GM19452 (cell line): ENCODE data around the gene KDELR1.
"Not testable (repeated sequence)": the region's sequence is repeated elsewhere in the genome, so short reads cannot be mapped to it uniquely, and the experiment has no call there.

Experiments
- ATAC-seq: cut with Tn5 transposase; IDR thresholded peaks from one replicate; pipeline ENCODE4 v1.9.1; 2021; ENCODE audit not compliant: unreplicated experiment

The KDELR1 gene

DNA sequence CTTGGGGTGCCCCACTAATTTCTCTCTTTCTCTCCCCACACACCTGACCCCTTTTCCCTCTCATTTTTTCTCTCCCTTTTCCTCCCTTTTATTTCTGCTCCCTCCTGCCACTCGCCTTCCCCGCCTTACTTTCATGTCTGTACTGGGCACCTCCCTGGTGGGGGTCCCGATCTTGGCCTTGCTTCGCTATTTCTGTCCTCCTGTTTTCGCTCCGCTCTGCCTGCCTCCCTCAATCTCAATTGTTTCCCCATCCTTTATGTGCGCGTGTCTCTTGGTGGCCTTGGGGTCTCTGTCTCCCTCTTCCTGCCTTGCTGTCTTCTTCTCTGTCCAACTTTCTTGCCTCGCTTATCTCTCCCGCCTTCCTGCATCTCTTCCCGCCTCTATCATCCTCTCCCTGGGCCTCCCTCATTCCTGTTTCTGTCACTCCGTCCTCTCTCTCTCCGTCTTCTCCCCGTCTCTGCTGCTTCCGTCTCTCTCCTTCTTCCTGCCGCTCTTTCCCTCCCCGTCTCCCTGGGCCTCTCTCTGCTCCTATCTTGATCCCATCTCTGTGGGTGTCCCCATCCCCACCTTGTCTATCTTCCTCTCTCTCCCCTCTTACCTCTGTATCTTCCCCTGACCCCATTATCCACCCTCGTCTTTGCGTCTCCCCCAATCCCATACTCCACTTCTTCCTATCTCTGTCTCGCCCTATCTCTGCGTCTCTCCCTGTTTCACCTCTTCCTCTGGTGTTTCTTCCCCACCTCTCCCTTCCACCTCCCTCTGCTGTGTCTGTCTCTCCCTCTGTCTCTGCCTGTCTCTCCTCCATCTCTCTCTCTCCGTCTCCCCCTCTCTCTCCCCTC is 6.1 kb upstream of the KDELR1 start:
- ATAC-seq: no peak

DNA sequence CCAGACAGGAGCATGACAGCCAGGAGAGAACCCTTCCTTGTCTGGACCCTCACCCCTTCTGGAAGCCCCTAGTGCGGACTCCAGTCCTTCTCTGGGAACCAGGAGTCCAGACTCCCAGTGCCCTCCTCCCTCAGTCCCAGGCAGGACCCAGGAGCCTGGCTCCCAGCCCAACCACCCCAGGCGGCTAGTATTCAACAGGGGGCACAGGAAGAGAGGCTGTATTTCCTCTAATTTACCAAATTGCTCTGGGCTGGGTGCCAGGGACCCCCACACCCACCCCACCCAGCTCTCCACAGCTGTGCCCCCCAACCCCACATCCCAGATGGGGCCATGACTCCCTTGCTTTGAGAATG is 5.4 kb upstream of the KDELR1 start:
- no peak for ATAC-seq

DNA sequence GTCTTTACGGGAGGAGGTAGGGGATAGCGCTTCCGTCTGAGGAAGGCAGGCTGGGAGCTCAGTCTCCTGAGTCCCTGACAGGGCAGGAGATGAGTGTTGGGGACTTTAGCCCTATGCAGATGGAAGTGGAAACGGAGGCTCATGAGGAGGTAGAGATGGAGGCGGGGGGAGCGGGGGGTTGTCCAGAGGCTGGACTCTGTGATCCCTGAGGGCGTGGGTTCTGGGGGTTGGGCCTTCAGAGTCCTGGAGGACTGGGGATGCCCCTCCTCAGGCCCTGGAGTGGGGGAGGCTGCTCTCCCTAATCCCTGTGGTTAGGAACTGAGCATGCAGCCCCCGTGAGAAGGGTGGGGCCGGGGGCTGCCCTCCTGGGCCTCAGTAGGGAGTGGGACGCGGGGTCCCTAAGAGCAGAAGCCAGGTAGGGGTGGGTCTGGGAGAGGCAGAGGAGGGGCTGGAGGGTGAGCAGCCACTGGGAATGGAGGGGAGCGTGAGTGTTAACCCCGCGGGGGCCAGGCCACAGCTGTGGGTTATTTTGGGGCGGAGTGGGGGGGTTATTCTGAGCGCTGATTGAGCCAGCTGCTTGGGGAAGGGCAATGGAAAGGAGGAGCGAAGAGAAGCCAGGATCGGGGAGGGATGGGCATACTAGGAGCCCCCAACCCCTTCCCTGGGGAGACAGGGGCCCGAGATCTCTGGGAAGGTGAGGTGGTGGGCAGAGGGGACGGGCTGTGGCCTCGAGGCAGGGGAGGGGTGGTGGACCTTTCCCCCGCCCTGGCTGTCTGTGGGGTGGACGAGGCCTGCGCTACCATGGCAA is 4.9 kb upstream of the KDELR1 start:
- ATAC-seq: no peak

DNA sequence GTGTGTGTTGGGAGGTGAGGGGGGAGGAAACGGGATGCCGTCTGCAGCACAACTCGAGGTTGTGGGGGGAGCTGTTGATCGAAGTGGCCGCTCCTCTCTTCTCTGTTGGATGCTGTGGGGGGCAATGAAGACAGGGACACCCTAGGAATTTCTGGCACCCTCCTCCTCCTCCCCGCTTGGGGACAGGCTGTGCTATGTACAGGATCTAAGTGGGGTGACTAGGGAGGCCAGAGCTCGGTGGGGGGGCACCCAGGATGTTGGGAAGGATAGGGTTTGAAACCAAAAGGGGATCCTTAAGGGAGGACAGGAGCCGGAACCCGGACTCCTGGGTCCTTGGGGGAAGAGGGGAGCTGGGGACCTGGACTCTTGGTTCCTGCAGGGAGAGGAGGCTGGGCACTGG is 4.1 kb upstream of the KDELR1 start:
- ATAC-seq: no peak

DNA sequence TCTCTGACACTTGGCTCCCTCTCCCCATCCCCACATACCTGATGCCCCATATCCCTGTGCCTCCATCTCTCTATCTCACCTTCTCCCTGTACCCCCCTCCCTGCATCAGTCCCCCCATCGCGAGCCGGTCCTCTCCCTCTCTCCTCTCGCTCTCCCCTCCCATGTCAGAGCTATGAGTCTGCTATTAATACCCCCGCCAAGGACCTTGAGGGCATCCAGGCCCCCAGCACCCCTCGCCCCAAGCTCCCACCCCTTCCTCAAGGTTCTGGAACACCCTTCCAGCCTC is 3.8 kb upstream of the KDELR1 start:
- ATAC-seq: no peak

DNA sequence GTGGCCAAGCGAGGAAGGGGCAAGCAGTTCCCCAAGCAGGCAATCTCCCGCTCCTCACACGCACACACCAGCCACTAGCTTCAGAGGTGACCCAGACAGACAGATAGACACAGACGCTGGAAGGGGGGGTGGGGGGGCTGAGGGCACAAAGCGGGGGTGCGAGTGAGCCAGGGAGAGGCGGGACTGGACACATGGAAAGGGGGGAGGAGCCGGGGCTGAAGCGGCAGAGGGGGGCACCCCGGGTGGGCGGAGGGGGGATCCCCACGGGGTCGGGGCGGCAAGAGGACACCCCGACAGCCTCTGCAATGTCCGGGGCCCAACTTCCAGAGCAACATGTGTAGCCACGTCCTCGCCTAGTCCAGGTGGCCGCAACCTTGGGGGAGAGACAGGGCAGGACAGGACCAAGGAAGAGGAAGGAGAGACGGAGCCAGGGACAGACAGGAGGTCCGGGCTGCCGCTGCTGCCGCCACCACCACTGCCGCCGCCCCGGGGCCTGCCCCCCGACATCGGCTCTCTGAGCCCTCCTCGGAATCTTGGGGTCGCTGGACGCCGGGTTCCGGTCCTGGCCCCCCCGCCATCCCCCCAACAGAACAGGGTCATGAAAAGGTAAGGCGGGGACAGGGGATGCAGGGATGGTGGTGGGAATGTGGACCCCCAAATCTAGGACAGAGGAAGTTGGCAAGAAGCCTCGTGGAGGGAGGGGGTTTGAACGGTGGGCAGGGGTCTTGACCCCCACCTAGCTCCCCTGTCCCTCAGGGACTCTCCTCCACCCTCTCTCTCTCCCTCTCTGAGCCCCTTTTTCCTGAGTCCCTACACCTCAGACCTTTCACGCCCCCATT is 3.2 kb upstream of the KDELR1 start:
- ATAC-seq: no peak

DNA sequence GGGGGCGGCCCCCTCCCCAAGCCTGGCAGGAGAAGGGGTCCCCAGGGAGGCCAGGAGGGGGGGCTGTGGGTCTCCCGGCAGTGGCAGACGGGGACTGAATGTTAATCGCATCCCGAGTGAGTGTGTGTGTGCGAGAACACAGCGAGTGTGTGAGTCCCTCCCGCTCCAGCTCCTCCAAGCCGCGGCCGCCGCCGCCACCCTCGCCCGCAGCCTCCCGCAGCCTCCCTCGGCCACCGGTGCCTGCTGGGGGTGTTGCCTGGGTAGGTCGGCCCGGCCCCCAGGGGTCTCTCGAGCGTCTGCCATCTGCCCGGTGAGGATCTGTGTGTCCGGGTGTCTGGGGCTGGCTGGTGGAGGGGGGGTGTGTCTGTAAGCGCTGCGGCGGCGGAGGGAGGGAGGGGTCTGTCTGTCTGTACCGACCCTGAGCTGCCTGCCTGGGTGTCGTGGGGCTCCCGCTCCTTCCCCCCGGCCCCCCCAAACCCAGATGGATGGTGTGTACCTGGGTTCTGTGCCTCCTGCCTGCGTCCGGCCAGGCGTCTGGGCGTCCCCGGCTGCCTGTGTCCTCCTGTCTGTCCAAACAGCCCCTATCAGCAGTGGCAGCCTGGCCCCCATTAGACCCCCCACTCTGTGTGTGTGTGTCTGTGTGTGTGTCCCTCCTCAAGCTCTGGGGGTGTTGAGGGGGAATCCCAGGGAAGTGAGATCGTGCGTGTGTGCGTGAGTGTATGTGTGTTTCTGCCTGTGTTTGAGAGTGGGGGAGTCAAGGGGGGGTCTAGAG is 2.4 kb upstream of the KDELR1 start, which contains the start of gene GRIN2D:
Gene GRIN2D (plus strand): TSS at position 110 of the 772 bp plus-strand sequence. CDS start 4,725 bp downstream, outside the sequence.
- no peak for ATAC-seq

DNA sequence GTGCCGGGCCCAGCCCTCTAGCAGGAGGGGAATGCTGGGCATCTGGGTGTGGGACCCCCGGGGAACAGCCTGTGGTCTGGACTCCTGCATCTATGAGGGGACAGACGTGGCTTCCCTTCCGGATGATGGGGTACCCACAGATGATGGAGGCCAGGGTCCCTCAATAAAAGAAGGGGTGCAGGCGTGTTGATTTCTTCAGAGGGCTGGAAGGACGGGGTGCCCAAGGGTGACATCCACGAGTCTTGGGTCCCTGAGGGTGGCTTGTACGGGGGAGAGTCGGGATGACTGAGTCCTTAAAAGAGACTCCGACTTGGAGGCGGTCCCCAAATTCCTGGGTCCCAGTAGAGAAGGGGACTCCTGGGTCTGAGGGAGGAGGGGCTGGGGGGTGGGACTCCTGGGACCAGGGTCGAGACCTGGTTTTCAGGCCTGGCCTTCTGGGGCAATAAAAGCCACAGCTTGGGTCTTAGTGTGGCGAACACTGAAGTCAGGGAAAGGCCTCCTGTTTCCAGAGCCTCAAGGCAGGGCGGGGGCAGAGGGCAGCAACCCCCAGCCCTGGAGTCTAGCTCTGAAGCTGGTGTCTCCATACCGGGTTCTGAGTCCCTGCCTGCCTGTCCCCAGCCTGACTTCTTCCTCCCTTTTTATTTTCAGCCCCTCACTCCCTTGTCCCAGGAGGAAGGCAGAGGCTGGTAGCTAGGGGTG is 1.7 kb upstream of the KDELR1 start:
- ATAC-seq: no peak

DNA sequence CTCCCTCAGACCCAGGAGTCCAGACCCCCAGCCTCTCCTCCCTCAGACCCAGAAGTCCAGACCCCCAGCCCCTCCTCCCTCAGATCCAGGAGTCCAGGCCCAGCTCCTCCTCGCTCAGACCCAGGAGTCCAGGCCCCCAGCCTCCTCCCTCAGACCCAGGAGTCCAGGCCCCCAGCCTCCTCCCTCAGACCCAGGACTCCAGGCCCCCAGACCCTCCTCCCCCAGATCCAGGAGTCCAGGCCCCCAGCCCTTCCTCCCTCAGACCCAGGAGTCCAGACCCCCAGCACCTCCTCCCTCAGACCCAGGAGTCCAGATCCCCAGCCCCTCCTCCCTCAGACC is 624 bp upstream of the KDELR1 start:
- not testable (repeated sequence) for ATAC-seq

DNA sequence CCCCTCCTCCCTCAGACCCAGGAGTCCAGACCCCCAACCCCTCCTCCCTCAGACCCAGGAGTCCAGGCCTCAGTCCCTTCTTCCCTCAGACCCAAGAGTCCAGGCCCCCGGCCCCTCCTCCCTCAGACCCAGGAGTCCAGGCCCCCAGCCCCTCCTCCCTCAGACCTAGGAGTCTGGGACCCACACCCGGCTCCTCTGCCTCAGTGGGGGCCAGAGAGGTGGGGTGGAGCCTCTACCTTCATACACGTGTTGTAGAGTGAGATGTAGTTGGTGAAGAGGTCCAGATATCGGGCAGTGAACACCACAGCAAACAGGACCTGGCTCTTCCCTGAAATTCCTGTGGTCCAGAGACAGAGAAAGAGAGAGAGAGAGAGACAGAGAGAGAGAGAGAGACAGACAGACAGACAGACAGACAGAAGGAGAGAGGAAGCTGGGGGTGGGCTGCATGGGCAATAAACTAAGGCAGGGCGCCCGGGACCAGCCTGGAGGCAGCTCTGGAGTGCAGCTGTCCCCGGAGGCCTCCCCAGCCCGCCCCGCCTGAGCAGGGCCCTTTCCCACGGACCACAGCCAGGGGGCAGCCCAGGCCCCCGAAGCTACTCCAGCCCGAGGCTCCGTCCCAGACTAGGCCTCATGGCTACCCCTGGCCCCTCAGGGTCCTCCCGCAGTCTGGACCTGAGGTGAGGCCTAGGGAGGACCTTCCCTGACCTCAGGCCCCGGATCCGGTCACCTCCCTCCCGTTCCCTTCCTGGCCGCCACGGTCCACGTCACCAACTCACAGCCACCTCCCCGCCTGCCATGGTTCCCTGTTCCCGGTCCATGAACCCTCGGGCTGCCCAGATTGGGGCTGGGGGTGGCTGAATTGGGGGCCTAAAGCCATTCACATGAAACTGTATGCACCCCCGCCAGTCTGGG is 907 bp downstream of the KDELR1 start:
- ATAC-seq: no peak

DNA sequence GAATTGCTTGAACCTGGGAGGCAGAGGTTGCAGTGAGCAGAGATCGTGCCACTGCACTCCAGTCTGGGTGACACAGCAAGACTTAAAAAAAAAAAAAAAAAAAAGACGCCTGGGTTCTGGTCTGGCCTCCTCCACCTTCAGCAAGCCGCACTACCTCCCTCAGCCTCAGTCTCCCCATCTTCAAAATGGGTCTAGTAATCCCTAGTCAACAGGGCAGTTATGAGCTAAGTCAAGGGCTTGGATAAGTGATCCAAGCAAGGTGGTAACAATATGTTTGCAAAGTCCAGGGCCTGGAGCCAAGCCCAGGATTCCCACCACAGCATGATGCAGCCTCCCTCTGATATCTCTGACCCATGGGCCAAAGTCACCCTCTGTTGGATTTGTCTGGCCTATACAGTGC is 4.4 kb downstream of the KDELR1 start:
- ATAC-seq: no peak

DNA sequence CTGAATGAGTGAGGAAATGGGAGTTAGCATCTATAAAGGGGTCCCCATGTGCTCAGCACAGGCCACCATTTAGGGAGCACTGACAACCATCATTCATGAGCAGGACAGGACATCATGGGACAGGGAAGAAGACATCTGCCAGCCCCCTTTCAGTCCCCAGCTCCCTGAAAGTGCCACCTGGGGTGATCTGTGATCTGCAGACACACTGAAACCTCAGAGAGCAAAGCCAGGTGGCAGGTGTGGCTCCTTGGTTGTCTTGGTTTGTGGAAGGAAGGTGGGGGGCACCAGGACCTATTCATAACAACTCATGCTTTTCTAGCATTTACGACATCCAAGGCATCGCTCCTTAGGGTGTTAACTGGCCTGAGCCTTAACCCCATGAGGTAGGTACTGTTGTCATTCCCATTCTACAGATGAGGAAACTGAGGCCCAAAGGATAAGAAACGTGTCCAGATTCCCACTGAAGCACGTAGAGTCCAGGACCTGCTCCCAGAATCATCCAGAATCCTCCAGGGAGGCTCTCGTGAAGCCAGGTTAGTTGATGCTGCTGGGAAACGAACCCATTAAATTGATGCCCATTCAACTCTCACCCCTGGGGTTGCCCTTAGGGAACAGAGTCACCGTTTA is 5.8 kb downstream of the KDELR1 start:
- ATAC-seq: no peak

DNA sequence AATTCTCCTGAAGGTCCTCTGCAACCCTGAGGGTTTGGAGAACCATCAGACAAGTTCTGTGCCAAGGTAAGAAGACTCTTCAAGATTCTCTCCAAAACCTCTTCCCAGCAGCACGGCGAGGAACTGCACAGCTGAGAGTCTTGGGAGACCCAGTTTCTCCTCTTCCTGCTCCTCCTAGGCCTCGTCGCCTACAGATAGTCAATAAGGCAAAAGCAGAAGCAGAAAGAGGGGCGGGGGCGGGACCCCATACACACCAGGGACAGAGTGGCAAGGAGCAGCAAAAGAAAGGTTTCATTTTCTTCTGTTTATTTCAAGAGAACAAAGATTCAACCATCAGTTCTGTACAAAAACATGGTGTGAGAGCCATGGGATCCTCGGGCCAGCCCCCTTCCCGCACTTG is 9.1 kb downstream of the KDELR1 start:
- ATAC-seq: no peak

DNA sequence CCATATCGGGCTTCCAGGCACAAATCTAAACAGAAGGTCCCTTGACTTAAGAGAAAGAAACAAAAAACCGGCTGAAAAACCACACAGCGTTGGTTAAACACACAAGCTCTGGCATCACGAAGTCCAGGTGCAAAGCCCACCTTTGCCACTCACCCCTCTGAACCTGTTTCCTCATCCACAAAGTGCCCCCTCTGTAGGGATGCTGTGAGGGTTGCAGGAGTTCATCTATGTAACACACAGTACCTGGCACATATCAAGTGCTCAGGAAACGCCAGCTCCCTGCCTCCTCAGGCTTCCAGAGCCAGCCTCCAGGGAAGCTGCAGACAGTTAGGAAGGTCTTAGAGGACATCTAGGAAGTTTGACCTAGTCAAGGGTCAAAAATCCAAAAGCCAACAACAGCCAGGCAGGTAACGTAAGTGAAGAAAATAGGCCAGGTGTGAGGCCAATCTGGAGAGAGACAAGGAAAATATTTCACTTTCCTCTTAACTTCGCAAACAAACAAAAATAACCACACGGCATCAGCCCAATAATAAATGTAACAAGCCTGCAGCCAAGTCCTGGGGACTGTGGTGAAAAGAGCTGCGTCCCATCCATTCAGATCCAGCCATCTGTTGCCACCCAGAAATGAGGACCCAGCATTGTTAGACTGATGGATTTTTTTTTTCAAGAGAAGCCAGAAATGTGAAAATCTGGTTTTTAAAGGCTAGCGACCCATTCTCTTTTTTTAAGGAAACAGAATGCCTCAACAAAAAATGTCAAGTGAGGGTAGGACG is 10.0 kb downstream of the KDELR1 start:
- ATAC-seq: no peak

DNA sequence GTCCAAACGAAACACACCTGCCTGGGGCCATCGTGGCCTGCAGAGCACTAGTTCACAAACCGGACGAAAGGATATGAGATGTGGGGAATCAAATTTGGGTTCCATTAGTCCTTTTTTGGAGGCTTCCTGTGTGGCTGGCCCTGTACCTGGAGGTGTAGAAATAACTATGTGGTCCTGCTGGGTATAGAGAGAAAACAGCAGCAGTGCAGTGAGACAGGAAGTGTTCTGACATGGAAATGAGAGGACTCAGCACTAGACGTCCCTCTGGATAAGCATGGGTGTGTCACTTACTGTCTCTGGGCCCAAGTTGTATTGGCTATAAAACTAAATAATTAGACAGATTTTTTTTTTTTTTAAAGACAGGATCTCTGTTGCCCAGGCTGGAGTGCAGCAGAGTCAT is 12.3 kb downstream of the KDELR1 start:
- ATAC-seq: no peak

DNA sequence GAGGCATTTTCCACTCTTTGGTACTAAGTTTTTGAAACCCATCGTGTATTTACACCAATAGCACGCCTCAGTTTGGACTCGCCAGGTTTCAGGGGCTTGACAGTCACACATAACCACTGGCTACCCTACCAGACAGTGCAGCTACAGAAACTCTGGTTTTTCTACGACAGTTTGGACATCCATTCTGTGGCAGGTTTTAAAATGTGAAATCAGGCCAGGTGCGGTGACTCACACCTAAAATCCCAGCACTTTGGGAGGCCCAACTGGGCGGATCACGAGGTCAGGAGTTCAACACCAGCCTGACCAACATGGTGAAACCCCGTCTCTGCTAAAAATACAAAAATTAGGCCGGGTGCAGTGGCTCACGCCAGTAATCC is 13.2 kb downstream of the KDELR1 start:
- ATAC-seq: no peak

DNA sequence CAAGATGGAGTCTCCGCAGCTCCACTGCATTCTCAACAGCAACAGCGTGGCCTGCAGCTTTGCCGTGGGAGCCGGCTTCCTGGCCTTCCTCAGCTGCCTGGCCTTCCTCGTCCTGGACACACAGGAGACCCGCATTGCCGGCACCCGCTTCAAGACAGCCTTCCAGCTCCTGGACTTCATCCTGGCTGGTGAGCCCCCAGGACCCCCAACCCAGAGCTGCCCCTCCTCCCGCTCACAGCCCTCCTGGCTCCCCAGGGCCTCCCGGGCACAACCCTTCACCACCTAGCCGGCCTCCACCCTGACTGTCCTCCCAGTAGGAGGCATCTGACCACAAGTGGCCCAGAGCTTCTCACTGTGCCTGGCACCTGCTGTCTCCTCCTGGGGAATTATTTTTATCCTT is 17.8 kb downstream of the KDELR1 start:
- no peak for ATAC-seq

DNA sequence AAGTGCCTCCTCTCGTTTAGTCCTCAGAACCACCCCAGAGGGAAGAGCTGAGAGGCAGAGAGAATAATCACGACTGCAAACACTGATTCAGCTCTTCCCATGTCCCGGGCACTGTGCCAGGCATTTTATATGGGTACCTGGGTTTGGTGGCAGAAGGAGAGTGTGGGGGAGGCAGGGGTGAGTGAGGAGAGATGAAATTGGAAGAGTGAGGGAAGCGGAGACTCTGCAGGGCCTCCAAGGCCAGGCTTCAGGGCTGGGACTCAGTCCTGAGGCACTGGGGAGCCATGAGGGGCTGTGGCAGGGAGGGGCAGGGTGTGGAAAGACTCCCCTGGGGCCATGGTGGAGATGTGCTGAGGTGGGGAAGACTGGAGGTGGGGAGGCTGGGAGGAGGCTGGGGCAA is 18.4 kb downstream of the KDELR1 start:
- ATAC-seq: no peak
